ENCODE results near the gene SMYD1. TPM values are rescaled to one million over a fixed set of nuclear protein-coding genes. Genes with fewer than 3 reads are reported as not detected.

Gene SMYD1
- total RNA-seq, 1 donor from 2014 or later = not detected

DNA sequence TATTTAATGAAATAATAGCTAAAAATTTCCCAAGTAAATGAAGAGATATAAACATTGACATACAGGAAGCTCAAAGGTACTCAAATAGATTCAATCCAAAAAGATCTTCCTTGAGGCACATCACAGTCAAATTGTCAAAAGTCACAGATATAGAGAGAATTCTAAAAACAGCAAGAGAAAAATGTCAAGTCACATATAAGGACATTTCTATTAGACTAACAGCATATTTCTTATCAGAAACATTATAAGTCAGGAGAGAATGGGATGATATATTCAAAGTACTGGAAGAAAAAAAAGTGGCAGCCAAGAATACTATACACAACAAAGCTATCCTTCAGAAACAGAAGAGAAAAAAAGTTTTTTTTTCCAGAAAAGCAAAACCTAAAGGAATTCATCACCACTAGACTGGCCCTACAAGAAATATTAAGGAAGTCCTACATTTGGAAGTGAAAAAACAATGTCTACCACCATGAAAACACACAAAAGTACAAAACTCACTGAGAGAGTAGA is 81.4 kb downstream of the SMYD1 start:
- H3K4me3 Mint-ChIP-seq = no peak overlapping the region
- H3K9me3 Mint-ChIP-seq = peaks cover 14% of the 10 kb centered on the region
- no peaks in the 10 kb centered on the region for H3K36me3 Mint-ChIP-seq (ENCODE audit: low read depth)
- no peak overlapping the region for H3K27ac Mint-ChIP-seq
- DNase-seq (ENCODE audit: low spot score) = no peak
- peaks cover 5% of the 10 kb centered on the region for H3K27me3 Mint-ChIP-seq (ENCODE audit: insufficient read depth)
- intact Hi-C loops (cut with micrococcal nuclease) = no loop called here
- H3K4me1 Mint-ChIP-seq (ENCODE audit: low read depth) = no peaks in the 10 kb centered on the region

DNA sequence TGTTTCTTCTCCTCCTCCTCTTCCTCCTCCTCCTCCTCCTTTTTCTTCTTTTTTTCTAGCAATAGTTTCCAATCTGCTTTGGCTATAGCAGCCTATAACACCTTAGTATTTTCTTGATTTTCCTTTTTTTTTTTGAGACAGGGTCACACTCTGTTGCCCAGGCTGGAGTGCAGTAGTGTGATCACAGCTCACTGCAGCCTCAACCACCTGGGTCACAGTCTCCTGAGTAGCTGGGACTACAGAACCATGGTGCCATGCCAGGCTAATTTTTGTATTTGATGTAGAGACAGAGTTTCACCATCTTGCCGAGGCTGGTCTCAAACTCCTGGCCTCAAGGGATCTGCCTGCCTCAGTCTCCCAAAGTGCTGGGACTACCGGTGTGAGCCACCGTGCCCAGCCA is 91.9 kb downstream of the SMYD1 start:
- no peaks in the 10 kb centered on the region for H3K36me3 Mint-ChIP-seq (ENCODE audit: low read depth)
- intact Hi-C loops (cut with micrococcal nuclease) = loop anchor here (1.0 kb wide), 1 partner anchor 157 kb away; no protein-coding TSS in a partner anchor
- H3K27me3 Mint-ChIP-seq (ENCODE audit: insufficient read depth) = peaks cover 3% of the 10 kb centered on the region
- H3K9me3 Mint-ChIP-seq = no peaks in the 10 kb centered on the region
- no peaks in the 10 kb centered on the region for H3K4me1 Mint-ChIP-seq (ENCODE audit: low read depth)
- no peak for DNase-seq (ENCODE audit: low spot score)
- no peak overlapping the region for H3K4me3 Mint-ChIP-seq
- H3K27ac Mint-ChIP-seq = no peak overlapping the region

DNA sequence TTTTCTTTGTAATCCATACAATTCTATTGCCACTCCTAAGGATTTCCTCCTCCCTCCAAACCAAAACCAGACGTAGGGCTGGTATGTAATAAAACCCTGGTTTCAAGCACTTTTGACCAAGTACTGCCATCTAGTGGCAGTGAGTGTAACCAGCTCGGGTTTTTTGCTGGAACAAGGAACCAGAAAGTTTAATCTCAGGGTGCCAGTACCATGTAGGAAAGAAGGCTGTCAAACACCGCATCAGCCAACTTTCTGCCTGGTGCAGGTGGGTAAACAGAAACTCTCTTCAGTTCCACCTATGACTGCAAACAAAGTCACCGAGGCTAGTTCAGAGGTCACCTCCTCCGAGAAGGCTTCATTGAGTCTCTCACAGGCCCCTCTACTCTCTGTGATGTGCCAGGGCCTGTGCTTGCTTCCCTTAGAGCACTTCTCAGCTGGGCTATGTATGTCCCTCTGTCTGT is 92.4 kb downstream of the SMYD1 start:
- no peaks in the 10 kb centered on the region for H3K9me3 Mint-ChIP-seq
- intact Hi-C loops (cut with micrococcal nuclease) = loop anchor here (1.0 kb wide), 3 partner anchors 100 to 158 kb away; partner anchors contain the start of gene RNU2-63P
- no peak overlapping the region for H3K27ac Mint-ChIP-seq
- H3K4me3 Mint-ChIP-seq = no peak overlapping the region
- peak; percentile 33 for DNase-seq (ENCODE audit: low spot score)
- no peaks in the 10 kb centered on the region for H3K36me3 Mint-ChIP-seq (ENCODE audit: low read depth)
- H3K4me1 Mint-ChIP-seq (ENCODE audit: low read depth) = no peaks in the 10 kb centered on the region
- H3K27me3 Mint-ChIP-seq (ENCODE audit: insufficient read depth) = peaks cover 3% of the 10 kb centered on the region

DNA sequence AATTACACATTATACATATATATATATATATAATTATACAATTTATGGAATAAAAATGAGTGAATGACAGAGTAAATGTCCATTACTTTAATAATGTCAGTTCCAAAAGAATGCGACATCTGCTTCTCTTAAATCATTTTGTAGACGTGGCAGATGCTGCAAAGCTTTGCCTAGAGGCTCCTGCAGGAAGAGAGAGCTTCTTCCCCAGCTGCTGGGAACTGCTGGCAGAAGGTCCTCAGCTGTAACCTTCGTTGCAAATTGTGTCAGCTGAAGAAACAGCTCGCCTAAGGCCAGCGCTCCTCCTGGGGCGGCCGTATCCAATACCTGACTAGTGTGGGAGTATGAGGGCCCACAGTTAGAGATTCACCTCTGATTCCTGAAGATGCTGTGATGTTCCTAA is 92.9 kb downstream of the SMYD1 start:
- Mint-ChIP-seq H3K36me3 (ENCODE audit: low read depth) (no peaks in the 10 kb centered on the region), H3K27me3 (ENCODE audit: insufficient read depth) (peaks cover 3% of the 10 kb centered on the region), H3K4me1 (ENCODE audit: low read depth) (no peaks in the 10 kb centered on the region), H3K9me3 (no peaks in the 10 kb centered on the region), H3K27ac (no peak overlapping the region), H3K4me3 (no peak overlapping the region)
- no peak for DNase-seq (ENCODE audit: low spot score)
- intact Hi-C loops (cut with micrococcal nuclease) = loop anchor here (1.0 kb wide), 2 partner anchors 100 to 144 kb away; partner anchors contain the start of gene RNU2-63P

DNA sequence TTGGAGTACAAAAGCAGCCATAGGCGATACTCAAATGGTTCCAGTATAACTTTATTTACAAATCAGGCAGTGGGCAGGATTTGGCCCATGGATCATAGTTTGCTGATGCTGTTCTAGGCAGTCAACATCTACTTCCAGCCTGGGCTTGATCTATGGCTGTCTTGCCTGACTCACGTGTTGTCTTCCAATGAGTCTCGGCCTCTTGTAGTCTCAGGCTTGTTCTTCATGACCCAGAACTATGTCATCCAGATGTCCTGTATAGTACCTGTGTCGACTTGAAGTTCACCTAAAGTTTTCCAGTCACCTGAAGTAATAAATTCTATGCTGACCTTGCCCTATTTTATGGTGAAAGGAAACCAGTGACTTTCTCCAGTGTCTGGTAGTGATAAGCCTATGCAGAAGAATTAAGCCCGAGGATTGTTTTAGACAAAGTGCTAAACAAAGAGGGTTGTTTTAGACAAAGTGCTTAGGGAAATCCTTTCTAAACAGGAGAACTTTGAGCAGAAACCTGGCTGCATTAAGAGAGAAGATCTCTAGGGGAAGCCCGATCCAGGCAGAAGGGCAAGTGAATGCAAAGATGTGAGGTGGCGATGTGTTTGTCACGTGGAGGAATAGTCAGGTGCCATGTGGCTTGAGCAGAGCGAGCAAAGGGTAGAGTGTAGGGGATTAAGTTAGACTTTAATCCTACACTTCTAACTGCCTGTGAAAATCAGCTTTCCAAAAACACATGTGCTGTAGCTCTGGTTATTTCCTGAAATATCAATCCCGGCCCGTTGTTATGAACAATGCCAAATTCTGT is 94.0 kb downstream of the SMYD1 start:
- peaks cover 3% of the 10 kb centered on the region for H3K27me3 Mint-ChIP-seq (ENCODE audit: insufficient read depth)
- no peaks in the 10 kb centered on the region for H3K9me3 Mint-ChIP-seq
- no peak for DNase-seq (ENCODE audit: low spot score)
- intact Hi-C loops (cut with micrococcal nuclease) = no loop called here
- H3K4me3 Mint-ChIP-seq = no peak overlapping the region
- H3K27ac Mint-ChIP-seq = no peak overlapping the region
- no peaks in the 10 kb centered on the region for H3K36me3 Mint-ChIP-seq (ENCODE audit: low read depth)
- H3K4me1 Mint-ChIP-seq (ENCODE audit: low read depth) = no peaks in the 10 kb centered on the region

Other genes starting within 250 kb of the SMYD1 start
- 2.4 and 4.2 TPM in 2 replicates for gene RGPD2, start 242.0 kb upstream of the SMYD1 start, total RNA-seq
- 28.5 and 32.9 TPM in 2 replicates for gene RNU2-63P, start 51.3 kb upstream of the SMYD1 start, total RNA-seq
- 16.9 and 17.9 TPM in 2 replicates for gene KRCC1, start 12.0 kb upstream of the SMYD1 start, total RNA-seq
- not detected in 2 replicates for gene FABP1, start 60.2 kb downstream of the SMYD1 start, total RNA-seq
- gene THNSL2, start 102.5 kb downstream of the SMYD1 start, total RNA-seq = 0.17 and 0.70 TPM in 2 replicates